Amniotic epithelial cell (primary cell): ENCODE measurements around the gene MAPK4.
A peak's percentile ranks its signal among the peaks of the same experiment; 100 is the strongest.

Source experiments
- DNase-seq: peaks from one replicate; pipeline ENCODE4 v3.0.0-alpha.2; 2010; ENCODE audit warnings: low read depth

Gene MAPK4

DNA sequence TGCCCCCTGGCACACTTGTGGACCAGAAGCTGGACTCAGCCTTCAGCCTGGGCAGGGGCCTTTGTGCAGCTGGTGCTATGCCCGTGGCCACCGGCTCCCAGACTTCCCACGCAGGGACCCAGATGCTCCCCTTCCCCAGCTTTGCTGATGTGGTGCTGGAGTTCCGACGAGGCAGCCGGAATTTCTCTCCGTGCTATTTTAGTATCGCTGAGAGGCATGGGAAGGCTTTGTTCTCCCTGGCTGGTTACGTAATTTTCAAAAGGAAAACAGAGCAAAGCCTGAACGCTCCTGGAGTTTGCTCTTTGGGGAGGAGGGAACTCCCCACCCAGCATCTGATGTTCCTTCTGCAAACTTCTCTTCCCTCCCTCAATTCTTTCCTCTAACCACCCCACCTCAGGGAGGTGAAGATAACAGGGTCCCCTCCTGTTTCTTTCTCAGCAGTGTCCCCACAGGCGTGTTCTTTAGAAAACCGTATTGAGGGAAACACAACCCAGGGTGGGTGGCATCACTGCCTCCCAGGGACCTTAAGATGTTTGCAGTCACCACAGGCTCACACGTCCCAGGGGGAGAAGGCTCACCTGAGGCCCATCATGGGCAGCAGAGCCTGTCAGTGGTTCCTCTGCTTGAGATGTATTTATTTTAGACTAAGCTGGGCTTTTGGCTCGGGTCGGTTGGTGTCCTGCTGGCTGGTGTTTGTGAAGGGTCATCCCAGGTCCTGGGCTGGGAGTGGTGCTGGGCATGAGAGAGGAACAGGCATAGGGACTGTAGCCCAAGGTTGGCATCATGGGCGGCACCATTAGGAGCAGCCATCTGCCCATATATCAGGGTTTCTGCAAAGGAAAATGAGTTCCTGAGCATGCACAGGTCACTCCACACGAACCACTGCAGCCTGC is 95.0 kb downstream of the MAPK4 start:
- DNase-seq = no peak

GRCh38 chr18:50656396-50656795 is 96.5 kb downstream of the MAPK4 start:
- DNase-seq = no peak

- no peak for DNase-seq
These were observed 97.1 kb downstream of the MAPK4 start for GRCh38 chr18:50656841-50657470.

DNA sequence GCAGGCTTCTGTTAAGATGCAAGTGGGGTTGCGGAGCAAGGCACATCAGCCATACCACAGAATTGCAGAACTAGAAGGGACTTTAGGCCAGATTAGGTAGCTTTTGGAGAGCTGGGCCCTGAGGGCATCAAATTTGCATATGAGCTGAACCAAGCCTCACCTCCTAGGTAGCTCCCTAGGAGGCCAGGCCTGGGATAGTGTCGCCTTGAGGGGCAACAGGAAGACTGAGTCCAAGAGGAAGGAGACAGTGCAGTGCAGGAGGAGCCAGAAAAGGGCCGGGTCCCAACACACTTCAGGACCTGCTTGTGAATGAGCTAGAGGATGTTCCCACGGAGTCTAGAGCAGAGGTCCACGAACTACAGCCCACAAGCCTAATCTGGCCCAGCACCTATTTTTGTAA is 98.7 kb downstream of the MAPK4 start:
- no peak for DNase-seq

GRCh38 chr18:50659091-50660003 is 99.5 kb downstream of the MAPK4 start:
- DNase-seq = peak; percentile 62

DNA sequence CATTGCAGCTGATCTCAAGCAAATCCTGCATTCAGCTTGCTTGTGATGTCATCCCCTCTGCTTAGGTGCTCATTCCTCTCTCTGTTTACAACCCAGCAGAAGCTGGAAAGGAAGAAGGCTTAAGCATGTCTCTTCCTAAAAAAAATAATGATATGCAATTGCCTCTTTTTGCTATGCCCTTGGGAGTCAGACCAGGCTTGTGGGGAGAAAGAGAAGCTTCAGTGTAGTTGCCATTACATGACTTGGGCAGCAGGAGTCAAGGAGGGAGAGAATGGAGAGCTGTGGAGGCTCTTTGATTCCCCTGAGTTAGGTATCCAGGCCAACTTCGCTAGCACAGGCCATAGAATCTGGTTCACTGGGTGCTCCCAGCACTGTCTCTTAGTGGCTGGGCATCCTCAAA is 101.1 kb downstream of the MAPK4 start:
- no peak for DNase-seq

- no peak for DNase-seq
These were observed 102.3 kb downstream of the MAPK4 start for GRCh38 chr18:50662177-50662576.

- DNase-seq = no peak
These were observed 103.0 kb downstream of the MAPK4 start for GRCh38 chr18:50662775-50663383.

- DNase-seq = no peak
These were observed 103.9 kb downstream of the MAPK4 start for GRCh38 chr18:50663626-50664441.

GRCh38 chr18:50665015-50665414 is 105.1 kb downstream of the MAPK4 start:
- no peak for DNase-seq

DNA sequence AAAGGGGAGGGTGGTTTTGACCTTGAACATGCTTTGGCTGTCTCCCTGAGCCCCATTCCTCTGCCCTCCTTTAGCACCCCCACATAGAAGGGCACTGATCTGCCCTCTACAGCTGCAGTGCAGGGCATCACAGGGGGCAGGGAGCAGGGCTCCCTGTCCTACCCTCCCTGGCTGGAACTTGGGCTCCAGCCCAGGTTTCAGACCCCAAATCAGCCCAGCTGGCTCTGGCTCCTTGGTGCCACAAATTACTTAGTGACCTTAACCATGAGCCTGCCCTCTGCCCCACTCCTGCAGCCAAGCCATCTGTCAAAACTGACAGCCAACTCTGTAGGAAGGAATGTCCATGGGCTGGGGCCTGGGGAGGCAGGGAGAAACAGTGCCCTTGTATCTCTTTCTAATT is 105.6 kb downstream of the MAPK4 start:
- DNase-seq = no peak

DNA sequence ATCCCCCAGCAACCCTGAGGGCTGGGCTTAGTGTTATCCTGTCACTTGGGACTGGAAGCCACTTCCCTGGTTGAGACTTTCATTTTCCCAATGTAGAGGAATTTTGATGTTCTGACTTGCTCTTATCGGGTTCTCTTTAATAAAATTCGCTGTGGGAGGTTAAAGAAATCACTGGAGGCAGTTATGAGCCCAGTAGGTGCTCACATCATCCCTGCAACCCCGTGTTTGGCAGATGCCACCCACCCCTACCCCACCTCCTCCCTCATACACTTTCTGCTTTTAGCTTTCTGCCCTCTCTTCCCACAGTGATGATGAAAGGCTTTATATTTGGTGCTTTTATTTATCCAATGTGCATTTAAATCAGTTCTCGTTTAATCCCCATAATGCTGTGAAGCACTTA is 106.6 kb downstream of the MAPK4 start:
- no peak for DNase-seq

GRCh38 chr18:50671376-50671775 is 111.5 kb downstream of the MAPK4 start:
- DNase-seq = no peak

- DNase-seq = no peak
These were observed 114.6 kb downstream of the MAPK4 start for GRCh38 chr18:50674307-50674980.

- no peak for DNase-seq
These were observed 115.2 kb downstream of the MAPK4 start for GRCh38 chr18:50675043-50675442.

- no peak for DNase-seq
These were observed 118.8 kb downstream of the MAPK4 start for GRCh38 chr18:50678651-50679050.

- no peak for DNase-seq
These were observed 119.2 kb downstream of the MAPK4 start for GRCh38 chr18:50679056-50679455.

DNA sequence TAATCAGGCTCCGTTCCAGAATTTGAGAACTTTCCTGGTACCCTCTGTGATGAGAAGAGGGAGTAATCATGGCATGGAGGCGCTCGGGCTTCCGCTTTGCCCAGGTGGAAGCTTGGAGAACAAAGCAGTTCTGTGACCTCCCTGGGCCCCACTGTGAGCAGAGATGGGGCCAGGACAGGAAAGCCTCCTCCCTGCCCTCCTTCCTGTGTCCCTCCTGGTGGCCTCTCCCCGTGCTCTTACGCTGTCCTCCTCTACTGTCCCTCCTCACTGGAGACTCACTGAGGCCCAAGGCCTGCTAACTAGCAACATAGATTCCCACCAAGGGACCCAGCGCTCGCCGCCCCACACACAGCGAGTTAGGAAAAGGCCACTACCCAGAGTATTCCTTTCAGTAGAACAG is 119.8 kb downstream of the MAPK4 start:
- DNase-seq = no peak

DNA sequence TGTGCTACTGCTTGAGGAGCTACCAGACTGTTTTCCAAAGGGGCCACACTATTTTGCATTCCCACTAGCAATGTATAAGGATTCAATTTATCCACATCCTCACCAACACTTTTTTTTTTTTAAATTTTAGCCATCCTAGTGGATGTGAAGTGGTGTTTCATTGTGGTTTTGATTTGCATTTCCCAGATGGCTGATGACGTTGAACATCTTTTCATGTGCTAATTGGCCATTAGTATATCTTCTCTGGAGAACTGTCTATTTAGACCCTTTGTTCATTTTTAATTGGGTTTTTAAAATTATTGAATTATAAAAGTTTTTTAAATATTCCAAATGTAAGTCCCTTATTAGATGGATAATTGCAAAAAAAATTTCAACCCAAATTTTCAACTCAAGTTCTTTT is 121.1 kb downstream of the MAPK4 start:
- DNase-seq = no peak

DNA sequence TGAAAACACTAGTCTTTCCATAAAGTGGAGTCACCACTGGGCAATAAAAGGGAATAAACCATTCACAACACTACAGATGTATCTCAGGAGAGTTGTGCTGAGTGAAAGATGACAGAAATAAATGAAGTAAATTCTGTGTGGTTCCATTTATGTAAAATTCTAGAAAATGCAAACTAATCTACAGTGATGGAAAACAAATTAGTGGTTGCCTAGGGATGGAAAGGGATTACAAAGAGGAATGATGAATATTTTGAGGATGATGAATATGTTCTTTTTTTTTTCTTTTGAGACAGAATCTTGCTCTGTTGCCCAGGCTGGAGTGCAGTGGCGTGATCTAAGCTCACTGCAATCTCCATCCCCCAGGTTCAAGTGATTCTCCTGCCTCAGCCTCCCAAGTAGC is 123.0 kb downstream of the MAPK4 start:
- DNase-seq = no peak

GRCh38 chr18:50686409-50686808 is 126.5 kb downstream of the MAPK4 start:
- DNase-seq = no peak
